ENCODE measurements around the gene CCDC183. TPM values are rescaled to one million over a fixed set of nuclear protein-coding genes. Genes with fewer than 3 reads are reported as not detected.

Gene CCDC183
- 0.35 TPM in 1 of 2 replicates, not detected in the other for total RNA-seq

GRCh38 chr9:136796238-136796774, at the start of gene CCDC183:
TSS of gene CCDC183 (plus strand) at chr9:136796338. CDS start at chr9:136796398, 60 bp downstream.

GRCh38 chr9:136748201-136748600, 47.9 kb upstream of the CCDC183 start, which contains the start of gene LCN6:
TSS of gene LCN6 (minus strand) at chr9:136748525. CDS start at chr9:136748483, 42 bp downstream.

GRCh38 chr9:136764301-136764891, 31.7 kb upstream of the CCDC183 start, which contains the start of gene LCN15:
TSS of gene LCN15 (minus strand) at chr9:136764518. CDS start at chr9:136764488, 30 bp downstream.

GRCh38 chr9:136790640-136791515, 5.3 kb upstream of the CCDC183 start, which contains the start of gene TMEM141:
TSS of gene TMEM141 (plus strand) at chr9:136791344. CDS start at chr9:136791371, 27 bp downstream.

GRCh38 chr9:136807281-136808074, 11.3 kb downstream of the CCDC183 start, which contains the start of gene RABL6:
TSS of gene RABL6 (plus strand) at chr9:136807948. CDS start at chr9:136808197, 249 bp downstream.

GRCh38 chr9:136842380-136842948, 46.3 kb downstream of the CCDC183 start, which contains the start of gene AJM1:
TSS of gene AJM1 (plus strand) at chr9:136842478. CDS start at chr9:136844415, 1,937 bp downstream.

GRCh38 chr9:136849038-136849959, 53.2 kb downstream of the CCDC183 start, which contains the start of gene PHPT1:
TSS of gene PHPT1 (plus strand) at chr9:136849409. CDS start at chr9:136849431, 22 bp downstream.

GRCh38 chr9:136851941-136852663, 56.0 kb downstream of the CCDC183 start, which contains the start of gene MAMDC4:
TSS of gene MAMDC4 (plus strand) at chr9:136852346. CDS start at chr9:136852417, 71 bp downstream.

Other genes with a start within 250 kb of the CCDC183 start
- gene EGFL7, start 133.4 kb upstream of the CCDC183 start, total RNA-seq = 44.8 and 72.6 TPM in 2 replicates
- 36.3 and 44.7 TPM in 2 replicates for gene AGPAT2, start 108.9 kb upstream of the CCDC183 start, total RNA-seq
- 5.3 and 16.5 TPM in 2 replicates for gene DIPK1B, start 83.8 kb upstream of the CCDC183 start, total RNA-seq
- not detected in 2 replicates for gene LCN10, start 53.4 kb upstream of the CCDC183 start, total RNA-seq
- gene LCN6, start 47.8 kb upstream of the CCDC183 start, total RNA-seq = not detected in 2 replicates
- not detected in 2 replicates for gene LCN8, start 38.1 kb upstream of the CCDC183 start, total RNA-seq
- gene LCN15, start 31.8 kb upstream of the CCDC183 start, total RNA-seq = not detected in 2 replicates
- gene TMEM141, start 5.0 kb upstream of the CCDC183 start, total RNA-seq = 86.8 and 179 TPM in 2 replicates
- 69.3 and 72.9 TPM in 2 replicates for gene RABL6, start 11.6 kb downstream of the CCDC183 start, total RNA-seq
- gene AJM1, start 46.1 kb downstream of the CCDC183 start, total RNA-seq = 2.0 TPM in 2 replicates
- gene PHPT1, start 53.1 kb downstream of the CCDC183 start, total RNA-seq = 83.2 and 140 TPM in 2 replicates
- gene MAMDC4, start 56.0 kb downstream of the CCDC183 start, total RNA-seq = 0.77 and 1.8 TPM in 2 replicates
- 303 and 404 TPM in 2 replicates for gene EDF1, start 70.0 kb downstream of the CCDC183 start, total RNA-seq
- 3.4 and 4.9 TPM in 2 replicates for gene TRAF2, start 90.2 kb downstream of the CCDC183 start, total RNA-seq
- 152 and 153 TPM in 2 replicates for gene FBXW5, start 148.4 kb downstream of the CCDC183 start, total RNA-seq
- gene C8G, start 148.9 kb downstream of the CCDC183 start, total RNA-seq = not detected in 2 replicates
- gene LCN12, start 155.9 kb downstream of the CCDC183 start, total RNA-seq = not detected in 2 replicates
- gene PTGDS, start 181.2 kb downstream of the CCDC183 start, total RNA-seq = 304 and 428 TPM in 2 replicates
- gene LCNL1, start 186.7 kb downstream of the CCDC183 start, total RNA-seq = 1.4 and 2.2 TPM in 2 replicates
- gene PAXX, start 196.1 kb downstream of the CCDC183 start, total RNA-seq = 36.9 and 65.2 TPM in 2 replicates
- gene CLIC3, start 200.2 kb downstream of the CCDC183 start, total RNA-seq = 11.9 and 74.5 TPM in 2 replicates
- gene ABCA2, start 231.9 kb downstream of the CCDC183 start, total RNA-seq = 14.5 and 18.3 TPM in 2 replicates
- gene FUT7, start 235.8 kb downstream of the CCDC183 start, total RNA-seq = not detected in 2 replicates
- gene NPDC1, start 249.8 kb downstream of the CCDC183 start, total RNA-seq = 54.4 and 67.6 TPM in 2 replicates

All from pericardium fibroblast (primary cell).